Suppressor macrophage treated with lipopolysaccharide for 1 hour (primary cell): ENCODE data around the gene FBXL2.

Source experiments
- DNase-seq, 3 donors: peaks; one replicate each; pipeline ENCODE4 v3.0.0-alpha.2; 2020 to 2022

FBXL2 gene

DNA sequence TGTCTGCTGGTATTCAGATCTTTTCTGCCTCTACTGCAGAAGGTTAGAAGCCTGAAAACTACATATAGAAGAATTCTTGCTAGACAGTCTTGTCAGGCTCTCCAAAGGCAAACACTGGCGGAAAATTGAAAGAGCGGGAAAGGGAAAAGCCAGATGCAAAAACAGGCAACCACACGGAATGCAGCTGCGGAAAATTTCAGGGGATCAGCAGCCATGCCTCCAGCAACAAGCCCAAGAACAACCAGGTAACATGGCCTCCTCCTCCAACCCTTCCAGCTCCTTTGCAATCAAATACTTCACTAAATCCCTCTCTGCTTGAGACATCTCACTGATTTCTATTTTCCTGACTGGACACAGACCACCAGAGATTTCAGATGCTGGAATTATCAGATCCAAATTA, 153.3 kb downstream of the FBXL2 start:
- DNase-seq: no peak

DNA sequence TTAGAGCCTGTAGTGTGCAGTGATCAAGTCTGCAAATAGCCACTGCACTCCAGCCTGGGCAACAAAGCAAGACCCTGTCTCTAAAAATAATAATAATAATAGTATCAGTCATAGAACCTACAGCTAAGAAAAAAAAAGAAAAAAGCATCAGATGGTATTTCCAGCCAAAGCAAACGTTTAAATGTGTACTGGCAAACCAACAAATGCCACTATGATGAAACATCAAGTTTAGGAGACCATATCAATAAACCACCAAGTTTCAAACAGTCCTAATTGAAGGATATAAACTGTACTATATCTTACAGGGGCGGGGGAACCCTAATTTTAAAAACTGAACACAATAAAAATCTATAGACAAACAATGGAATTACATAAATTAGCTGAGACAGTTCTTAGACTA, 156.6 kb downstream of the FBXL2 start:
- no peak for DNase-seq
